GM21529 (cell line): ENCODE results near the gene CEMIP2.

Experiments used
- ATAC-seq: cut with Tn5 transposase; IDR thresholded peaks from one replicate; pipeline ENCODE4 v1.9.1; 2021; ENCODE audit not compliant: unreplicated experiment

The CEMIP2 gene

DNA sequence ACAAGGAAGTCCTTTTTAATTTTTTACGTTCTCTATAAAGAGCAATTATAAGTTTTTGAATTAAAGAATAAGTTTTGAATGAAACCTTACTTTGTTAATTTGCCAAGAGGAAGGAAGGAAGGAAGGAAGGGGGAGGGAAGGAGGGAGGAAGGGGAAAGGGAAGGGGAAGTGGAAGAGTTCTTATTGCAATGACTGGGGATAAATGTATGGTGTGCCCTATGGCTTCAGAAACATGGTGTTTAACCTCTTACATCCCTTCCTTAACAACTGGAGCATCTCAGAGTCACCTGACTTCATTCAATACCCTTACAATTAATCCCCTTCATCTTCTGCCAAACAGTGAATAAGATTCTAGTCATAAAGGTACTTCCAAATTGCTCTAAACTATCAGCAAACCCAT is 16.0 kb downstream of the CEMIP2 start:
- ATAC-seq = no peak

GRCh38 chr9:71748280-71748743 is 20.0 kb downstream of the CEMIP2 start:
- no peak for ATAC-seq

- ATAC-seq = no peak
Observed at GRCh38 chr9:71747576-71747975, 20.7 kb downstream of the CEMIP2 start.

GRCh38 chr9:71746758-71747125 is 21.6 kb downstream of the CEMIP2 start:
- ATAC-seq = no peak

GRCh38 chr9:71746023-71746757 is 22.1 kb downstream of the CEMIP2 start:
- no peak for ATAC-seq

- no peak for ATAC-seq
Observed at GRCh38 chr9:71744754-71745521, 23.4 kb downstream of the CEMIP2 start.

DNA sequence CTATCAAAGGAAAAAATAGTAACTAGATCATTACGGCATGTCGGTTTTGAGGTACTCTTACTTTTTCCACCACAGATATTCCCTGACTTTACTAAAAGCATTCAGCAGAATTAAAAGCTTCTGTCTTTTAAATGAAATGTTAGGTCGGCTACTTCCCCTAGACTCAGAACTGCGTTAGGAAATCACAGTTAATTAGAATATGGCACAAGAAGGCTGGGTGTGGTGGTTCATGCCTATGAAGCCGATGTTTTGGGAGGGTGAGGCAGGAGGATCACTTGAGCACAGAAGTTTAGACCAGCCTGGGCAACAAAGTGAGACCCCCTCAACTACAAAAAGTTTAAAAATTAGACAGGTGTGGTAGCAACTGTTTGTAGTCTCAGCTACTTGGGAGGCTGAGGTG is 24.4 kb downstream of the CEMIP2 start:
- no peak for ATAC-seq

GRCh38 chr9:71743217-71743705 is 25.1 kb downstream of the CEMIP2 start:
- no peak for ATAC-seq

DNA sequence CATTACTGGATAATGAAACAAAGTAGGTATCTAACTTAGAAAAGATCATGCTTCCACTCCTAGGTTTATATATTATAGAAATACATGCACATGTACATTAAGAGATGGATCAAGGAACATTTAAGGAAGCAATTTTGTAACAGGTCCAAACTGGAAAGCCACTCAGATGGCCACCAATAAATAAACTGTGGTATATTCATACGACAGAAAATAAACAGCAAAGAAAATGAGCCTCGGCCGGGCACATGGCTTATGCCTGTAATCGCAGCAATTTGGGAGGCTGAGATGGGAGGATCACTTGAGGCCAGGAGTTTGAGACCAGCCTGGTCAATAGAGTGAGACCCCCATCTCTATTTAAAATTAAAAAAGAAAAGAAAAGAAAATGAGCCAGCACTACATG is 25.6 kb downstream of the CEMIP2 start:
- ATAC-seq = no peak

GRCh38 chr9:71741926-71742648 is 26.2 kb downstream of the CEMIP2 start:
- ATAC-seq = no peak

DNA sequence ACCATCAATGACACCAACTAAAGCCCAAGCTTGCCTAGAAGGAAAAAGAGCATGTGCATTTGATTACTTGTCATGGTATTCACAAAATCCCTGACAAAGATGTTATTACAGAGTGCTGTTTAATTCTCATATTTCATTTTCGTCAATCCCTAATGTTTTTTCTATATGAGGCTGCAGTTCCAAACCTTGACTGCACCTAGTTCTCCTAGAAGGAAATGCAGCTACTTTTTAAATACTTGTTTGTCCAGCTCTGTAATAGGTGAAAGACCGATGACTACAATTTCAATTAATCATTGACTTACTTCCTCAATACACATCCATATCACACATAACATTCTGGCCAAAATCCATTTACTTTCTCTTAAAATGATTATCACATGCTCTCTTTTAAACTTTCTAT is 28.1 kb downstream of the CEMIP2 start:
- no peak for ATAC-seq

DNA sequence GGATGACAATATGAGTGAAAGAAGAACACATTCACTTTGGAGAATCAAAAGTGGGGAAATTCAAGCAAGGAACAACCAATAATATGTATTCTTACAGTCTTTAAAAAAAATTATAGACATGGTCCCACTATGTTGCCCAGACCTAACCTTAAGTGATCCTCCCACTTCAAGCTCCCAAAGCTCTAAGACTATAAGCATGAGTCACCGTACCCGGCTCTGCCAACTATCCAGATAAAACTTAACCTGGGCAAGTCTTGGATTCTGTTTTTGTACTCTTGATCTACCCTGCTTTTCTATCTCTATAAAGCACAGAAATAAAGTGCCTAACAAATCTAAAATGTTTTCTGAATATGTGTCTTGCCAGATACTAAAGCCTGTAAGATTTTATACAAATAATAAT is 30.9 kb downstream of the CEMIP2 start:
- no peak for ATAC-seq

DNA sequence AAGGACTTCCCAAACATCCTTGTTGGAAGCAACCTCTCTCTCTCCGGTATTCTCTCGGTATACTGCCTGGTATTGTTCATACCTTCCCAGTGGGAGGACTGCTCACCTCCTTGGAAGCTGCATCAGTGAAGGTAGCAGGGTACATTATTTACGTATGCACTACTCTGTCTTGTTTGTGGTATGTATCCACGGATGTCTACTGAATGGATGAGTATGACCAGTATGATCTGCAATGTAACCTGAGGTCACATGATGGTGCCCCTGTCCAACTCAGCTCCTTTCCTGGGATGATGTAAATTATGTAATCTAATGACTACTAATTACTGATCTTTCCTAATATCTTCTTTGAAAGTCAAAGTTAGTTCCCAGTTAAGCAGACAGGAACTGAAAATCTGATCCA is 32.1 kb downstream of the CEMIP2 start:
- no peak for ATAC-seq

- no peak for ATAC-seq
Observed at GRCh38 chr9:71734950-71735349, 33.4 kb downstream of the CEMIP2 start.

GRCh38 chr9:71733176-71733575 is 35.1 kb downstream of the CEMIP2 start:
- ATAC-seq = no peak

DNA sequence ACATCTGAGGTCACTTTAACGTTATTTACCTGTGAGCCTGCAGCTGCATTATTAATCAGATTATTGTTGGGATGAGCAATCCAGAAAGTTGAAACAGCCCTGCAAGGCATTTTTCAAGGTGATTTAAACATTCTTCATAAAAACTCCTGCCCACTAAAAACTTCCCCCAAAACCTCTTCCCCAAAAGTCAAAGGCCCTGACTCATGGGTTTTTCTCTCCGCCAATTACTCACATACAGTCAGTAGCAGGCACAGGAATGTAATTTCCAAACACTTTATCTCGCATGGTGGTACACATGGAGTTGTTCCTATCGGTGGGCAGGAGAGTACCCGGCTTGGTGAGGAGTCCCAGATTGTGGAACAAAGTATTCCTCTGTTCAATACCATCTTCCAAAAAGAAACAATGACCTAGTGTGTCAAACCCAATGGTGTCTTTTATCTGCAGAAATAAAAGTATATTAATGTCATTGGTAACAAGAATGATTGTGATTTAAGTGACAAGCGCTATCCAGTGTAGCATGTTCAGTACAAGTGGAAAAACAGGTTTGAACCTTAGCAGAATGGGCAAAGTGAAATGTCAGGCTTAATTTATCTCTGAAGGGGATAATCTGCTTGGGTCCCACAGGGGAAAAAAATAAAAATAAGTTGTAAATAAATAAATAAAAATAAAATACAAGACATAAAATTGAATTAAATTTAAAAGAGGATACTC is 38.3 kb downstream of the CEMIP2 start:
- no peak for ATAC-seq

DNA sequence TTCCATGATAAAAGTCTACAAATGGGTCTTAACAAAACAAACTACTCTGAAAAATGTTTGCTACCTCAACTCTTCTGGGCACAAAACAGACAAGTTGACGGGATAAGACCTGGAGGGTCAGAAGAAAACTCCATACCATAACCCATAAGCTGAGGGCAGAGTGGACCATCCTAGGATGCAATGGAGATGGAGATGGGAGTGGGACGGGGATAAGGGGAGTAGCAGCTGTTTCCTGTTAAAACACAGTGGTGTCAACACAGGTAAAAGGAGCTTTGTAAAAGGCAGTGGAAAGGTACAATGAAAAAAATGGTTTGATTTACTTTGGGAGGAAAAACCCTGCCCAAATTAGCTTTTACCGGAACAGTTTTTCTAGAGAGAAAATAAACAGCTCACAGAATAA is 41.6 kb downstream of the CEMIP2 start:
- no peak for ATAC-seq

GRCh38 chr9:71725590-71726338 is 42.5 kb downstream of the CEMIP2 start:
- no peak for ATAC-seq

DNA sequence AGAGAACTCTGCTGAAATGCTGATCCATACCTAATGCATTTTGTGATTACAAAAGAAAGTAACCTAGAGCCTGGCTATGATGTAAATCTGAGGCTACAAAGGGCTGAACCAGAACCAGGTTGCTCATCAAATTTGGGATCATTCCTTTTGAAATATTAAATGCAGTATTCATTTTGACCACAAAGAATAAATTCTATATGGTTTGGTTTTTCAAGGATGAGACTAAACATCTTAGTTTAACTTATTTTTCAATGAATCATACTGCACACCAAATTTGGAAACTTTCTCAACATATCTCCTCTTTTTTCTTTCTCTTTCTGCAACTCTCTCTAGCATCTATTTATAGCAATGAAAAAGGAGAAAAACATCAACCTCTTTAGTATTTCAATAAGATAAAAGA is 46.5 kb downstream of the CEMIP2 start:
- no peak for ATAC-seq

- no peak for ATAC-seq
Observed at GRCh38 chr9:71719562-71719961, 48.8 kb downstream of the CEMIP2 start.
